HepG2 (cell line): Measurements from ENCODE around the gene PSMC5. TPM values are rescaled to one million over a fixed set of nuclear protein-coding genes. Genes with fewer than 3 reads are reported as not detected.
A peak's percentile ranks its signal among the peaks of the same experiment; 100 is the strongest.
"Not testable (repeated sequence)": the region's sequence is repeated elsewhere in the genome, so short reads cannot be mapped to it uniquely, and the experiment has no call there.

ENCODE experiments used
- ATAC-seq: fragments of 200-7000 bp; cut with Tn5 transposase; 3 replicates; pipeline ENCODE4 v1.9.1; 2020; ENCODE audit warnings: mild to moderate bottlenecking, moderate library complexity
- BruUV-seq: library from RNA; stranded (reverse); fragments of 400-500 nt; replicated peaks from 2 replicates; lab custom pipeline; 2021; lab: Mats Ljungman, UMichigan
- CTCF ChIA-PET: fragments of 300-600 bp; formaldehyde crosslinking; extraction: SDS; loops from one replicate; lab custom pipeline; 2021; ENCODE audit warnings: low total read pairs, inconsistent platforms, low intra/inter-chr PET ratio; lab: Yijun Ruan, JAX
- POLR2A ChIA-PET: fragments of 350-600 bp; sonication (Branson Sonifier 250); formaldehyde crosslinking; loops from one replicate; lab custom pipeline; 2020; ENCODE audit warnings: antibody characterized with exemption, inconsistent platforms; lab: Yijun Ruan, JAX
- DNase-seq: peaks from one replicate; pipeline ENCODE4 v3.0.0-alpha.2; 2015; ENCODE audit warnings: low spot score
- FAIRE-seq: peaks from 3 replicates; lab custom pipeline; 2011; peaks lifted over from hg19 to GRCh38; lab: Jason Lieb, UNC
- H2AFZ ChIP-seq: one replicate; pipeline ENCODE4 v1.6.1; 2011; ENCODE audit warnings: low read length, inconsistent platforms
- H3K27ac ChIP-seq: fragments of 300-600 bp; 3 replicates; pipeline ENCODE4 v1.8.0; 2011; ENCODE audit warnings: mixed run types, mild to moderate bottlenecking, mixed read lengths, low read length, inconsistent platforms; ENCODE audit not compliant: insufficient read depth; ENCODE audit errors: extremely low read length
- H3K27me3 ChIP-seq, 2 experiments: fragments of 200-600 bp in 1 of 2; 2 replicates in 1 of 2; 3 replicates in 1 of 2; pipeline versions ENCODE4 v1.6.0 to v1.8.0; 2011; ENCODE audit warnings: low read length in 2 of 2, mild to moderate bottlenecking in 2 of 2, moderate library complexity in 2 of 2, inconsistent platforms in 1 of 2; ENCODE audit not compliant: insufficient read depth in 2 of 2, control insufficient read depth in 1 of 2
- H3K36me3 ChIP-seq, 2 experiments: fragments of 200-600 bp in 1 of 2; replicated peaks in 1 of 2; 2 replicates in 1 of 2; 3 replicates in 1 of 2; pipeline versions ENCODE4 v1.5.1 to v1.8.0; 2011; ENCODE audit warnings: low read length in 2 of 2, inconsistent platforms in 1 of 2; ENCODE audit not compliant: insufficient read depth in 2 of 2, control insufficient read depth in 1 of 2
- H3K4me1 ChIP-seq: 2 replicates; pipeline ENCODE4 v1.5.1; 2012; ENCODE audit warnings: low read length, inconsistent platforms; ENCODE audit not compliant: insufficient read depth
- H3K4me2 ChIP-seq: 2 replicates; pipeline ENCODE4 v1.6.0; 2011; ENCODE audit warnings: low read depth, low read length, inconsistent platforms
- H3K4me3 ChIP-seq, 3 experiments: fragments of 200-600 bp in 1 of 3; sonication (generic), shearing (Covaris generic) in 1 of 3; replicated peaks in 1 of 3; 2 replicates each; pipeline ENCODE4 v1.5.1; 2011 to 2016; ENCODE audit warnings: low read length in 3 of 3, inconsistent platforms in 2 of 3, low read depth in 2 of 3, mild to moderate bottlenecking in 2 of 3, control low read depth in 1 of 3, mixed read lengths in 1 of 3; ENCODE audit not compliant: insufficient read depth in 1 of 3
- H3K79me2 ChIP-seq: one replicate; pipeline ENCODE4 v1.6.1; 2011; ENCODE audit warnings: low read length, inconsistent platforms; ENCODE audit not compliant: insufficient read depth
- H3K9ac ChIP-seq: 2 replicates; pipeline ENCODE4 v1.6.0; 2011; ENCODE audit warnings: mild to moderate bottlenecking, low read depth, low read length, inconsistent platforms; ENCODE audit not compliant: insufficient read depth
- H3K9me3 ChIP-seq: 2 replicates; pipeline ENCODE4 v1.5.1; 2012; ENCODE audit warnings: mild to moderate bottlenecking, low read length
- H4K20me1 ChIP-seq: 2 replicates; pipeline ENCODE4 v1.6.0; 2011; ENCODE audit warnings: inconsistent platforms, mild to moderate bottlenecking, low read length, moderate library complexity; ENCODE audit not compliant: insufficient read depth
- GABPB1 ChIP-seq: IDR thresholded peaks from 2 replicates; pipeline ENCODE4 v1.6.1; 2016; ENCODE audit warnings: mild to moderate bottlenecking, missing genetic modification reagents, moderate library complexity, missing compliant biosample characterization
- PHF20 ChIP-seq: sonication (generic); formaldehyde crosslinking; IDR thresholded peaks from 2 replicates; pipeline ENCODE4 v1.5.0; 2020; ENCODE audit warnings: mild to moderate bottlenecking, missing genetic modification reagents
- SOX5 ChIP-seq: IDR thresholded peaks from 2 replicates; pipeline ENCODE4 v1.6.1; 2016; ENCODE audit warnings: borderline replicate concordance
- THAP7 ChIP-seq: sonication (generic); formaldehyde crosslinking; IDR thresholded peaks from 2 replicates; pipeline ENCODE4 v1.8.1; 2023; ENCODE audit warnings: mild to moderate bottlenecking, missing genetic modification reagents
- ZNF556 ChIP-seq: sonication (generic); formaldehyde crosslinking; IDR thresholded peaks from 2 replicates; pipeline ENCODE4 v1.4.0; 2020; ENCODE audit warnings: mild to moderate bottlenecking, missing genetic modification reagents, borderline replicate concordance
- ZNF691 ChIP-seq: sonication (generic); formaldehyde crosslinking; IDR thresholded peaks from 2 replicates; pipeline ENCODE4 v1.4.0; 2020; ENCODE audit warnings: missing genetic modification reagents, low read depth, mild to moderate bottlenecking, borderline replicate concordance
- WGBS: methylation state at CpG from one replicate; pipeline ENCODE4 v1.1.6; 2017; ENCODE audit warnings: low lambda C conversion rate; 5-methylcytosine and 5-hydroxymethylcytosine counted together
- in situ Hi-C: cut with HindIII; loops from 2 replicates; pipeline ENCODE4 v1.10.0; 2017; ENCODE audit warnings: low pct_unique_long_range_greater_than_20kb; ENCODE audit not compliant: extremely low pct_ligation_motif_present
- intact Hi-C: fragments of 100-400 bp; cut with micrococcal nuclease; formaldehyde crosslinking; loops from one replicate; pipeline ENCODE4 v1.10.0; 2022; ENCODE audit not compliant: unreplicated experiment
- polyA plus RNA-seq, 8 experiments: library from polyadenylated mRNA; depleted of rRNA in 3 of 8; stranded (reverse) in 7 of 8; unstranded in 1 of 8; fragments of >200 nt; fragmentation: Illumina TruSeq in 4 of 8; extraction: Trizol in 4 of 8; gene quantifications; 2 replicates each; pipeline versions ENCODE4 v1.2.1 to v1.2.3, GENCODE V29; 2011 to 2016; ENCODE audit warnings: low read depth in 4 of 8, missing spikeins in 1 of 8, mixed read lengths in 1 of 8; ENCODE audit not compliant: insufficient read depth in 1 of 8
- total RNA-seq, 5 experiments: library from RNA; depleted of rRNA; stranded (reverse); fragments of >200 nt; fragmentation: Illumina TruSeq; extraction: Trizol; gene quantifications; 2 replicates each; pipeline ENCODE4 v1.2.3, GENCODE V29; 2016; ENCODE audit warnings: low read depth in 1 of 5

Gene PSMC5
- total and polyA plus RNA-seq, 2 of the 13 experiments (the other 11 are each of a cell fraction or from before 2014, with no cell fraction given), result 35.3 to 128 TPM

GRCh38 chr17:63855185-63855584, 28.0 kb downstream of the PSMC5 start (continued):
- no peak for TF ChIP-seq ZNF691 (CRISPR knock-in tag)
- 0 out of 2 replicates have a peak, but pooled peaks have one; percentile 16 for TF ChIP-seq THAP7 (CRISPR knock-in tag)
- no peak for TF ChIP-seq SOX5 (CRISPR knock-in tag)
- 0 out of 2 replicates have a peak, but pooled peaks have one; percentile 22 for TF ChIP-seq PHF20 (CRISPR knock-in tag)
- 0 out of 2 replicates have a peak, but pooled peaks have one; percentile 2 for TF ChIP-seq ZNF556

GRCh38 chr17:63856425-63856824, 29.2 kb downstream of the PSMC5 start:
- peaks cover 5 to 25% of the 10 kb centered on the region in 2 experiments; a peak in 3 of 5 replicates for H3K27me3 ChIP-seq
- H3K9me3 ChIP-seq, FAIRE-seq, DNase-seq, in situ Hi-C loops, BruUV-seq, H3K36me3 ChIP-seq, intact Hi-C loops, H3K9ac ChIP-seq, ATAC-seq, H3K4me3 ChIP-seq, H4K20me1 ChIP-seq, H3K27ac ChIP-seq, H3K79me2 ChIP-seq, H2AFZ ChIP-seq: not testable (repeated sequence)
- WGBS, result 84% methylated on average over 8 of the region's 8 CpGs
- H3K4me1 ChIP-seq, result peaks cover 51% of the 10 kb centered on the region
- ChIA-PET POLR2A (interaction anchor here (0.7 kb wide), 1 partner anchor 83 kb away, joined by 3 read pairs; the partner anchor contains the start of gene CCDC47), CTCF (interaction anchor here (0.6 to 1.5 kb wide), 2 partner anchors 22 to 477 kb away, joined by 3 read pairs; no protein-coding TSS in a partner anchor)
- 0 out of 2 replicates have a peak, but pooled peaks have one; percentile 2 for TF ChIP-seq GABPB1 (CRISPR knock-in tag)
- H3K4me2 ChIP-seq, result 0 out of 2 replicates have a peak overlapping the region, but pooled peaks have one; percentile 58
